UCSD-AML1 (cell line): ENCODE results near the gene ZNF629.

Experiments used
- DNase-seq: peaks from one replicate; lab custom pipeline; 2025; ENCODE audit not compliant: unreplicated experiment; lab: John Stamatoyannopoulos, UW

The ZNF629 gene

DNA sequence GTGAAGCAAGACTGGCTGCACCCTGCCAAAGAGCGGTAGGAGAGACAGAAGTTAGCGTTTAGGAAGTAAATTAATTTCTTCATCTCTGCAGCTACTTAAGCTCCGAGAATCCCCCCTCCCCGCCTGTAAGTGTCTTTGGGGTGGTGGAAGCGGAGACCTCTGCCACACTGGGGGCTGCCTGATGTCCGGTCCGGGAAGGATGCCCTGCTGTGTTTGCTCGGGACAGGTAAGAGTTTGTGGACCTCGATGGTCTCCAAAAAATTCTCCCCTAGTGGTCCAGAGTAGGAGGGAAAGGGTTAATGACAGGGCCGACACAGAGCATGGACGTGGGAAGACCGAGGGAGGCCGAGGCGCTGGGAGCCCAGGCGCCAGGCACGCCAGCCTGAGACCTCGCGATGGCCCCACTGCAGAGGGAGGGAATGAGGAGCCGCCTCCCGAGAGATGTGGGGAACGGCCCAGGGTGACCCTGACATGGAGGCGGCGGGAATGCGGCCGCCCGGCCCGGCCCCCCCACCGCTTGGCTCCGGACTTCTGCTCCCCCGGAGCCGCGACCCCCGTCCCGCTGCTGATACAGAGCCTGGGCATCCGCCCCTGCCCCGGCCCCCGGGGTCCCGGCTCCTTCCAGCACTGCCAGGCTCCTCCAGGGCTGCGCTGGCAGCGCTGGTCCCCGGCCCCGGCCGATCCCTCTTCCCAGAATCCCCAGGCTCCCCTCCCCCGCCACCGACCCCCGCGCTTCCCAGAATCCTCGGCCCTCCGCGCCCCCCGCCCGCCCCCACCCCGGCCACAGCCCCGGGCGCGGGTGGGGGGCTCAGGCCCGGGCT, 680 bp downstream of the ZNF629 start:
- no peak for DNase-seq

- DNase-seq: no peak
These were observed 1.6 kb downstream of the ZNF629 start for GRCh38 chr16:30785126-30786106.

- no peak for DNase-seq
These were observed 2.8 kb downstream of the ZNF629 start for GRCh38 chr16:30784215-30784614.

DNA sequence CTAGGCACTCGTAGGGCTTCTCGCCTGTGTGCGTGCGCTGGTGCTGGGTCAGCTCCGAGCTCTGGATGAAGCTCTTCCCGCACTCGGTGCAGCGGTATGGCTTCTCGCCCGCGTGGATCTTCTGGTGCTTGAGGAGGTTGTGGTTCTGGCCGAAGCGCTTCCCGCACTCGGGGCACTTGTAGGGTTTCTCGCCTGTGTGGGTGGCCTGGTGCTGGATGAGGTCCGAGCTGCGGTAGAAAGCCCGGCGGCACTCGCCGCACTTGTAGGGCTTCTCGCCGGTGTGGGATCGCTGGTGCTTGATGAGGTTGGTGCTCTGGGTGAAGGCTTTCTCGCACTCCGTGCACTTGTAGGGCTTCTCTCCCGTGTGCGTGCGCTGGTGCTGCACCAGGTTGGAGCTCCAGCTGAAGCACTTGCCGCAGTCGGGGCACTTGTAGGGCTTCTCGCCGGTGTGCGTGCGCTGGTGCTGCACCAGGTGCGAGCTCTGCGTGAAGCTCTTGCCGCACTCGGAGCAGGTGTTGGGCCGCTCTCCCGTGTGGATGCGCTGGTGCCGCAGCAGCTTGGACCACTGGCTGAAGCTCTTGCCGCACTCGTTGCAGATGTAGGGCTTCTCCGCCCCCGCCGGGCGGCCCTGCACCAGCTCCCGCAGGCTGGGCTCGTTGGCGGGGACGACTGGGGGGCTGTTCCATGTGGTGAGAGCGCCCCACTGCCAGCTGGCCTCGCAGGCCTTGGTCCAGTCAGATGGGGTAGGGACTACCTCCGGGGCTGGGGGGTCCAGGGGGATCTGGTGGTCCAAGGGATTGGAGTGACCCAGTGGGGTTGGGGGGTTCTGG, 3.5 kb downstream of the ZNF629 start:
- no peak for DNase-seq

GRCh38 chr16:30782486-30783279, 4.3 kb downstream of the ZNF629 start:
- no peak for DNase-seq

GRCh38 chr16:30780549-30780948, 6.5 kb downstream of the ZNF629 start:
- DNase-seq: no peak

GRCh38 chr16:30780021-30780420, 7.0 kb downstream of the ZNF629 start:
- no peak for DNase-seq

- no peak for DNase-seq
These were observed 7.4 kb downstream of the ZNF629 start for GRCh38 chr16:30779596-30779995.

- DNase-seq: no peak
These were observed 8.3 kb downstream of the ZNF629 start for GRCh38 chr16:30778549-30779244.

GRCh38 chr16:30777591-30778297, 9.3 kb downstream of the ZNF629 start:
- no peak for DNase-seq

- DNase-seq: peak; percentile 77
These were observed 11.4 kb downstream of the ZNF629 start for GRCh38 chr16:30775392-30776188.

GRCh38 chr16:30775131-30775391, 11.9 kb downstream of the ZNF629 start:
- DNase-seq: no peak

- no peak for DNase-seq
These were observed 12.5 kb downstream of the ZNF629 start for GRCh38 chr16:30774367-30775130.

- no peak for DNase-seq
These were observed 13.2 kb downstream of the ZNF629 start for GRCh38 chr16:30773826-30774225.

- no peak for DNase-seq
These were observed 15.3 kb downstream of the ZNF629 start for GRCh38 chr16:30771726-30772125.

DNA sequence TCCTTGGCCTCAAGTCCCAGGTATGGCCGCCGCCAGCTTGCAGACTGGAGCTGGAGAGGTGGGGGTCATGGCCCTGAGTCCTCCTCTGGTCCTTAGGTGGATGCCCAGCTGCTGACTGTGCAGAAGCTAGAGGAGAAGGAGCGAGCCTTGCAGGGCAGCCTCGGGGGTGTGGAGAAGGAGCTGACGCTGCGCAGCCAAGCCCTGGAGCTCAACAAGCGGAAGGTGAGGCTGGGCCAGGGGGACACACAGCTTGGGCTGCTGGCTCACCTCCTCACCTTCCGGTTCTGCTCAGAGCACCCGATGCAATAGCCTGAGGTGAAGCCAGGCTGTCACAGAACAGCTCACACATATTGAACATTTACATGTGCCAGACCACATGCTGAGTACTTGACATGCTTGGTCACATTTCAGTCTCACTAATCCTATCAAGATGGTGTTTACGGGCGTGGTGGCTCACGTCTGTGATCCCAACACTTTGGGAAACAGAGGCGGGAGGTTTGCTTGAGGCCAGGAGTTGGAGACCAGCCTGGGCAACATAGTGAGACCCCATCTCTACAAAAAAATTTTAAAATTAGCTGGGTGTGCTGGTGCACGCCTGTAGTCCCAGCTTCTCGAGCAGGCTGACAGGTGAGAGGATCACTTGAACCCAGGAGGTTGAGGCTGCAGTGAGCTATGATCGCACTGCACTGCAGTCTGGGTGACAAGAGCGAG, 17.5 kb downstream of the ZNF629 start:
- DNase-seq: no peak

DNA sequence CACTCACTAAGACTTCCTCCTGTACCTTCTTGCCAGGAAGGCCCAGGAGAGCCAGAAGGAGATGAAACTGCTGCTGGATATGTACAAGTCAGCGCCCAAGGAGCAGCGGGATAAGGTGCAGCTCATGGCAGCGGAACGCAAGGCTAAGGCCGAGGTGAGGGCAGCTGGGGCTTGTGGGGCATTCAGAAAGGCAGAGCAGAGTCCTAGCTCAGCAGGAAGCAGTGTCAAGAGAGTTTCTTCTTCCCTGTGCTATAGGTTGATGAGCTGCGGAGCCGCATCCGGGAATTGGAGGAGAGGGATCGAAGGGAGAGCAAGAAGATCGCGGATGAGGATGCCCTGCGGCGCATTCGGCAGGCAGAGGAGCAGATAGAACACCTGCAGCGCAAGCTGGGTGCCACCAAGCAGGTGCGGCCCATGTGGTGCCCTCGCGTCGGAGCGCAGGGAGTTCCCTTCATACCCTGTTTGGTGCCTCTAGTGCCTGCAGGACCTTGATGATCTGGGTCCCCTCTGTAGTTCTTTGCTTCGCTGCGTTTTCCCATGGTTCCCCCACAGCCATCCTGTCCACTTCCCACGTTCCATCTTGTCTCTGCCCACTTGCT, 18.3 kb downstream of the ZNF629 start:
- no peak for DNase-seq
